ENCODE data around the gene EMB.
"Not testable (repeated sequence)": the region's sequence is repeated elsewhere in the genome, so short reads cannot be mapped to it uniquely, and the experiment has no call there.

- not testable (repeated sequence) for TF ChIP-seq CTCF, POLR2A (IDR thresholded peaks at IDR 0.05)
Observed at GRCh38 chr5:50462579-50462978, 21.5 kb upstream of the EMB start.
